Measurements from ENCODE around the gene C2orf92. TPM values are rescaled to one million over a fixed set of nuclear protein-coding genes. Genes with fewer than 3 reads are reported as not detected.

Gene C2orf92
- total and polyA plus RNA-seq, 5 experiments from 2014 or later, result 0.35 to 21.2 (median 1.5) TPM

DNA sequence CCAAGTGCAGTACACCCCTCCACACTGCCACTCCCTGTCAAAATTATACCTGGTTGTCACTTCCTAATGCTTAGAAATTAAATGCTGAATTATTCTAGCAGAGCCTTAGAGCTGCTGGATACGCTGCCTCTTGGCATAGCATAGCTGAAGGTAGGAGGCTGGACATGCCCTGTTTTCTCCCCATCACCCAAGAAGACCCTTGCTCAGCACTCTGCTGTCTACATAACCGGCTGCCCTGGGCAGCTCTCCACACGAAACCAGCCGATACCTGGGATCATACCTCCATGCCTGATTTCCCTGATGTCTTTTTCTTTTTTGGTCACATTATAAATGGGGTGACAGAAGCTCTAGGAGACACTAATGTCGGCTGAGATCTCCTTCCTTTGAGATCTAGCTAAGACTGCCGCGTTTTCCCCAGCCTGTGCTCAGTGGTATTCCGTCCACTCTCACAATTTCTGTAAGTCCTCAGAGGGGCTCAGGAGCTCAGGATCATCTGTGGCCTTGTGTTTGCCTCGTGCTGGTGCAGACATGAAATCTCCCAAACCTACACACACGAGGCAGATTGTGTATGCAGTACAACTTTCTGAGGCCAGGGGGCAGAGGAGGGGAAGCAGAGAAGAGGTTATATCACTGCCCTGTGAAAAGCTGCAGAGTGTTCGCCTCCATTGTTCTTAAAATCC, 30.4 kb downstream of the C2orf92 start:
- peaks cover 5 to 11% (median 7%) of the 10 kb centered on the region in 4 donors for H3K4me1 Mint-ChIP-seq
- no peak overlapping the region for H3K4me3 Mint-ChIP-seq
- peak overlapping the region in 2 of 10 donors; percentile 5 to 80 for H3K27ac Mint-ChIP-seq
- H3K9me3 Mint-ChIP-seq, result no peaks in the 10 kb centered on the region
- POLR2A ChIA-PET, result interaction anchor here (0.6 to 5.1 kb wide), 5 partner anchors 13 to 110 kb away, joined by 3 to 39 read pairs (median 7); partner anchors contain the start of genes ANKRD36B and ZAP70
- peaks cover 0 to 3% (median 0%) of the 10 kb centered on the region in 5 donors for H3K27me3 Mint-ChIP-seq
- ATAC-seq, result peak; percentile 83 to 85
- H3K36me3 Mint-ChIP-seq, result no peaks in the 10 kb centered on the region
- DNase-seq, result peak in 9 of 10 donors; percentile 39 to 81 (median 63)

DNA sequence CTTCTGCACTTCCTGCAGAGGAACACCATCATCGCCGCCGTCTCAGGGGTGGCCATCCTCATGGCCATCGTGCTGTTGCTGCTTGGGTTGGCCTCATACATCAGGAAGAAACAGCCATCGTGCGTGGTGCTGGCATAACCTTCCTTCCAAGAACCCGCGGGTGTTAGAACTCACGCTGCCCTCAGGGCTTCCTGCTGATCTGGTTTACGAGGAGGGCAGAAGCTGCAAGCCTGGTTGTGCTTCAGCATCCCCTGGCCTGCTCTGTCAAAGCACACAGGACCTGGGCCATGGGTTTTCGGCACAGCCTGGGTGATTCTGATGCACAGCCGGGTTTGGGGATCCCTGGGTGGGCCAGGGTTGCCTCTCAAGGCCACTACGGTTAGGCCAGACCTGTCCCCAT, 31.7 kb downstream of the C2orf92 start:
- no peak overlapping the region for H3K4me3 Mint-ChIP-seq
- no peak overlapping the region for H3K27ac Mint-ChIP-seq
- no peaks in the 10 kb centered on the region for H3K27me3 Mint-ChIP-seq
- POLR2A ChIA-PET, result no interaction called here
- no peaks in the 10 kb centered on the region for H3K9me3 Mint-ChIP-seq
- H3K4me1 Mint-ChIP-seq, result peaks cover 5 to 11% (median 7%) of the 10 kb centered on the region in 4 donors
- H3K36me3 Mint-ChIP-seq, result no peaks in the 10 kb centered on the region
- no peak for ATAC-seq
- DNase-seq, result no peak

DNA sequence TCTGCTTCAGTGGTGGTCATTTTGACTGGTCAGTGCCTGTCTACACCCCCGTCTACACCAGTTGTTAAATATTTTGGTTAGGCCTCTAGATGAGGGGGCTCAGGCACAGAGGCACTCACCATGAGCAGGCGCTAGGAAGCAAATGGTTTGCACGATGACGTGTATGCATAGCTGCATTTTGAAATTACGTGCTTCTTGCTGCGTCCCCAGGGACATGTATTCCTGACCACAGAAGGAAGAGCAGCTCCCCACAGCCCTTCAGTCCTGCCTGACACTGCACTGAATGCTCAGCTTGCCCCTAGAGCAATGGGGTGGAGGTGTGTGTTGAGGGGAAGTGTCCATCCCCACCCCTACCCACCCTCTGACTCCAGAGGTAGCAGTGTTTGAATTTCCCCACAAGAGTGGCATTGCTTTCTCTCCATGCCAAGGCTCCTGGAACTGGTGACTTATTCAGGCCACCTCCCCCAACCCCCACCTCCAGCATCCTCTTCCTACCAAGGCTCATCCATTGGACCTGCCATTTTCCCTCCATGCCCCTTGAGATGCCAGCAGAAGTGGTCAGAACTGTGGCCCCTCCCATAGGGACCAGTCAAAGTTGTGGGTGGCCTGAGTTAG, 32.4 kb downstream of the C2orf92 start:
- POLR2A ChIA-PET, result no interaction called here
- no peaks in the 10 kb centered on the region for H3K27me3 Mint-ChIP-seq
- no peaks in the 10 kb centered on the region for H3K9me3 Mint-ChIP-seq
- no peaks in the 10 kb centered on the region for H3K36me3 Mint-ChIP-seq
- H3K4me3 Mint-ChIP-seq, result no peak overlapping the region
- no peak overlapping the region for H3K27ac Mint-ChIP-seq
- H3K4me1 Mint-ChIP-seq, result peaks cover 4 to 10% (median 7%) of the 10 kb centered on the region in 4 donors
- DNase-seq, result no peak
- no peak for ATAC-seq

DNA sequence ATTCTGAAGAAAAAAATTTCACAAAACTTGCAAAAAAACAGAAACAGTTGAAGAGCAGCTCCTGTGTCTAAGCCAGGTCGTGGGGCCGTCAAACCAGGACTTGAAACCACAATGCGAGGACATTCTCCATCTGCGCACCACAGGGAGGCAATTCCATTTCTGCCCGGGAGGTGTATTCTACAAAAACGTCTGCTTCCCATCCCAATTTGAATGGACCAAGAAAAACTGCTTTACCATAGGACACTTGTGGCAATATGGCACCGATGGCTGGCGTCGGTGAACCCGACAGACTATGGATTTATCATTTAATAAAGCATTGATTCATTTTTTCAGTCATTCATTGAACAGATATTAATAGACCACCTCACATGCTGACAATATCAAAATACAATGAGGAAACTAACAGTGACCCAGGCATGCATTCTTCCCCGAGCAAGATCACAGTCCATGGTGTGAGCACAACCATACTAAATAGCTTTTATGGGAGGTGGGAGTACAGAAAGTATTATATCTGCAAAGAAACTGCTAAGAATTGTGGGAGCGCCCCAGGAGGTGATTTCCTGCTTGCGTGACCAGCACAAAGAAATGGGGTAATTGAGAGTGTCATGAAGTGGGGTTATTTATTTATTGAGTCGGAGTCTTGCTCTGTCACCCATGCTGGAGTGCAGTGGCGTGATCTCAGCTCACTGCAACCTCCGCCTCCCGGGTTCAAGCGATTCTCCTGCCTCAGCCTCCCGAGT, 33.4 kb downstream of the C2orf92 start:
- H3K4me1 Mint-ChIP-seq, result peaks cover 0 to 8% (median 5%) of the 10 kb centered on the region in 4 donors
- no peak for ATAC-seq
- no peak overlapping the region for H3K27ac Mint-ChIP-seq
- H3K36me3 Mint-ChIP-seq, result no peaks in the 10 kb centered on the region
- H3K4me3 Mint-ChIP-seq, result no peak overlapping the region
- DNase-seq, result no peak
- no peaks in the 10 kb centered on the region for H3K27me3 Mint-ChIP-seq
- POLR2A ChIA-PET, result interaction anchor here (0.5 kb wide), 1 partner anchor 1388 kb away, joined by 6 read pairs; no protein-coding TSS in a partner anchor
- H3K9me3 Mint-ChIP-seq, result no peaks in the 10 kb centered on the region

DNA sequence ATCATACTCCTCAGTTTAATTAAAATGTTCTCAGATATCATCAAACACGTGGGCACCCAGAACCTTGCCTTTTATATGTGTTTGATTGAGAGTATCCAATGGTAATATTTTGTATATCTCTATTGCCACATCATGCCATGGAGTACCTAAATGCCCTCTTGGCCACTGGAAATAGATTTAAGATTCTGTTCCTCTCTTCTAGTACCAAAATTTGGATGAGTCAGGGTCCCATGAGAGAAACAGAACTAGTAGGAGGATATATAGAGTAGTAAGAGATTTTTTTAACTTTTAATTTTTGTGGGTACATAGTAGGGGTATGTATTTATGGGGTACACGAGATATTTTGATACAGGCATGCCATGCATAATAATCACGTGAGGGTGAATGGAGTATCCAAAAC, 34.2 kb downstream of the C2orf92 start:
- no peaks in the 10 kb centered on the region for H3K36me3 Mint-ChIP-seq
- no peak for ATAC-seq
- POLR2A ChIA-PET, result no interaction called here
- no peak overlapping the region for H3K4me3 Mint-ChIP-seq
- no peak for DNase-seq
- H3K9me3 Mint-ChIP-seq, result no peaks in the 10 kb centered on the region
- no peaks in the 10 kb centered on the region for H3K27me3 Mint-ChIP-seq
- peaks cover 0 to 8% (median 5%) of the 10 kb centered on the region in 4 donors for H3K4me1 Mint-ChIP-seq
- H3K27ac Mint-ChIP-seq, result no peak overlapping the region

DNA sequence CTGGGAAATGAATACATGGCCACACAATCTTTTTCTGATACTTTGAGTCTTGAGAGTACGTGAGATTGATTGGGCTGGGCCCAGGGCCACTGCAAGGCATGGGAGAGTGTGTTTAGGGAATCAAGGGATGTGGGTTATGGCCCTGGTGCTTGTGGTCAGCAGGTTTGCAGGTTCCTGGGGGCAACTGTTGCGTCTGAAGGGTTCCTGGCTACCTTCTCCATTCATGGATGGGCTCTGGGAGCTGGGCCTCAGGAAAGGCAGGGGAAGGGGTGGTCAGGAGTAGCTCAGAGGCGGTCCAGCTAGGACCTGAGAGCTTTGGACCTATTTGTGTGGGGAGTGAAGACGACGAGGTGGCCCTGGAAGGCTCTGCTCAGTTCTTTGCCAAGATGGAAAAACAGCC, 35.5 kb downstream of the C2orf92 start:
- no peaks in the 10 kb centered on the region for H3K36me3 Mint-ChIP-seq
- POLR2A ChIA-PET, result no interaction called here
- H3K4me1 Mint-ChIP-seq, result peaks cover 3 to 13% (median 9%) of the 10 kb centered on the region in 4 donors
- H3K9me3 Mint-ChIP-seq, result no peaks in the 10 kb centered on the region
- DNase-seq, result peak in 1 of 10 donors; percentile 52
- no peaks in the 10 kb centered on the region for H3K27me3 Mint-ChIP-seq
- H3K4me3 Mint-ChIP-seq, result no peak overlapping the region
- ATAC-seq, result no peak
- no peak overlapping the region for H3K27ac Mint-ChIP-seq

DNA sequence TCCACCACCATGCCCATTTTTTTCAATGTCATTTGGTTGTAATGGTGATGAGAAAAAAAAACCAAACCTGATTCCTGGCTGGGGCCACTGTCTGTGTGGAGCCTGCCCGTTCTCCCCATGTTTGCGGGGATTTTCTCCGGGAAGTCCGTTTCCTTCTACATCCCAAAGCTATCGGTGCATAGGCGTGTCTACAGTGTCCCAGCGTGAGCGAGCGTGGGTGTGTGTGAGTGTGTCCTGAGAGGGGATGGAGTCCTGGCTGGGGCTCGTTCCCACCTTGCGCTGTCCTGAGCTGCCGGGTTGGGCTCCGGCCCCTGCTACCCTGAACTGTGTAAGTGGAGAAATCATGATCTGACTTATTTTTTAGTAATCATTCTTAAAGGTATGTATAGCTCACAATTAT, 36.6 kb downstream of the C2orf92 start:
- H3K27me3 Mint-ChIP-seq, result no peaks in the 10 kb centered on the region
- H3K27ac Mint-ChIP-seq, result no peak overlapping the region
- no peaks in the 10 kb centered on the region for H3K9me3 Mint-ChIP-seq
- DNase-seq, result peak in 1 of 10 donors; percentile 44
- no peak overlapping the region for H3K4me3 Mint-ChIP-seq
- no peaks in the 10 kb centered on the region for H3K36me3 Mint-ChIP-seq
- no peak for ATAC-seq
- POLR2A ChIA-PET, result no interaction called here
- peaks cover 7 to 19% (median 14%) of the 10 kb centered on the region in 4 donors for H3K4me1 Mint-ChIP-seq

DNA sequence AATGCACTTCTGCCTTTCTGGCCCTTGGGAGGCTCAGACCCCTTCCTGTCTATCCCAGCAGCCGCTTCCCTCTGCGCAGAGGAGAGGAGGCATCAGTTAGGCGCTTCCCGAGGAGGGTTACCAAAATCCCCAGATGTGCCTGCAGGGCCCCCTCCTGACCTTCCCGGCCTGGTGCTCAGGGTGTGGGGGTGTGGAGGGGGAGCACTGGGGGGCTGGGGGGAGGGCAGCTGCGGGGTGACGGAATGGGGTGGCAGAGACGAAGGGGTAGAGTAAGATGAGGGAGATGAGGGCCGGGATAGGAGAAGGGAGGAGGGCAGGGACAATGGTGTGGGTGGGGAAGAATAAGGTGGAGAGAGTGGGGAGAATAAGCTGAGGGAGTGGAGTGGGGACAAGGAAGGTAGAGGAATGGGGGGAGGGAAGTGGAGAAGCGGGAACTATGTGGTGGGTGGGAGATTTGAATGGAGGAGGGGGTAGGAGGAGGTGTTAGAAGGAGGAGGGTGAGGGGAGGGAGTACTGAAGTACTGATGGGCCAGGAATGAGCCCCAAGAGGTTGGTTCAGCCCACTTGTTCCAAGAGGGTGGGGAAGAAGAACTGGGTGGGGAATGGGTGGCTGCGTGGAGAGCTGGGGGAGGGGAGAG, 37.3 kb downstream of the C2orf92 start:
- ATAC-seq (no peak), DNase-seq (peak in 1 of 10 donors; percentile 19)
- POLR2A ChIA-PET, result interaction anchor here (12.8 kb wide), 1 partner anchor 34 kb away, joined by 159 read pairs; no protein-coding TSS in a partner anchor
- Mint-ChIP-seq H3K36me3 (no peaks in the 10 kb centered on the region), H3K27ac (no peak overlapping the region), H3K9me3 (no peaks in the 10 kb centered on the region), H3K4me1 (peaks cover 11 to 26% (median 21%) of the 10 kb centered on the region in 4 donors), H3K27me3 (no peaks in the 10 kb centered on the region), H3K4me3 (no peak overlapping the region)

DNA sequence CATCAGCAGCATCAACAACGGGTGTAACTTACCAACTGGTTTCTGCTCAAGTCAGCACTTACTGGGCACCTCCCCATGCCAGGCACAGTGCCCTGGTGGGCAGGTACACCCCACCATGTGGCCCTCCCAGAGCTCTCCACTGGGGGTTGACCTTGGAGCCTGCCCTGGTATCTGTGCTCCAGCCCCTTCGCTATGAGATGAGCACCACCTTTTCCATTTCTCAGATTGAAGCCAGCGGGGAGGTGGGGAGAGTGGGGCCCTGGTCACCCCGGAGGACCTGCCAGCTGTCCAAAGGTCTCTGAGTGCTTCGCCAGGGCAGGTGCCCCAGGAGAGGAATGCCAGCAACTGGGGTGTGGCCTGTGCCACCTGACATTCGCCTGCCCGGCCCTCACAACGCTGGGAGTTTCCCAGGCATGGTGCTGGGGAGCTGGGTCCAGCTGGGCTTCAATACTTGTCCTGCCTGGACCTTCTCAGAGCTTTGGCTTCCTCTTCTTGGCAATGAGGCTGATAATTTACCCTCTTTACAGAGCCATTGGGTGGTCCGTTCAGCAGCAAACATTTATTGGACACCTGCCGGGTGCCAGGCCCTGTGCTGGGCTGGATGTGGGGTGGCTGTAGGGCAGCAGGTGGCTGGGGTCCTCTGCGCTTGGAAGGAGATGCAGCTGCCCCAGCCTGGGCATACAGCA, 38.0 kb downstream of the C2orf92 start:
- Mint-ChIP-seq H3K4me3 (no peak overlapping the region), H3K4me1 (peaks cover 16 to 33% (median 28%) of the 10 kb centered on the region in 4 donors), H3K36me3 (no peaks in the 10 kb centered on the region), H3K27ac (no peak overlapping the region), H3K9me3 (no peaks in the 10 kb centered on the region), H3K27me3 (no peaks in the 10 kb centered on the region)
- ATAC-seq (no peak), DNase-seq (peak in 1 of 10 donors; percentile 45)
- POLR2A ChIA-PET, result interaction anchor here (1.5 to 12.8 kb wide), 2 partner anchors 19 to 34 kb away, joined by 3 to 159 read pairs; no protein-coding TSS in a partner anchor

DNA sequence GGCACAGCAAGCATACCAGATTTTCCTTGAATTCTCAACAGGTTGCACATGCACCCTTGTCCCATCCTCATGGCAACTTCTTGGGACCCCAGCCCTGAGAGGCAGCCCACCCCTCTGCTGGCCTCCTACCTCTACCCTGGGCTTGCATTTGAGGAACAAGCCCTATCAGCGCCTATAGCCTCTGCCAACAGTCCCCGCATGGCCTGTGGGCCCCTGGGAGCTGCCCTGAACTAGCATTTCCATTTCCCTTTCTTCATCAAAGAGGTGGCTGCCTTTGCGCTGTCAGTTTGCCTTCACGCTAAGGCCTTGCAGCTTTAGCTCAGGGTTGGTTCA, 38.5 kb downstream of the C2orf92 start:
- H3K4me1 Mint-ChIP-seq, result peaks cover 17 to 38% (median 32%) of the 10 kb centered on the region in 4 donors
- DNase-seq (peak in 1 of 10 donors; percentile 49), ATAC-seq (no peak)
- POLR2A ChIA-PET, result interaction anchor here (1.5 to 12.8 kb wide), 2 partner anchors 19 to 33 kb away, joined by 3 to 159 read pairs; no protein-coding TSS in a partner anchor
- H3K27ac Mint-ChIP-seq, result no peak overlapping the region
- H3K36me3 Mint-ChIP-seq, result no peaks in the 10 kb centered on the region
- no peaks in the 10 kb centered on the region for H3K9me3 Mint-ChIP-seq
- no peak overlapping the region for H3K4me3 Mint-ChIP-seq
- H3K27me3 Mint-ChIP-seq, result no peaks in the 10 kb centered on the region

DNA sequence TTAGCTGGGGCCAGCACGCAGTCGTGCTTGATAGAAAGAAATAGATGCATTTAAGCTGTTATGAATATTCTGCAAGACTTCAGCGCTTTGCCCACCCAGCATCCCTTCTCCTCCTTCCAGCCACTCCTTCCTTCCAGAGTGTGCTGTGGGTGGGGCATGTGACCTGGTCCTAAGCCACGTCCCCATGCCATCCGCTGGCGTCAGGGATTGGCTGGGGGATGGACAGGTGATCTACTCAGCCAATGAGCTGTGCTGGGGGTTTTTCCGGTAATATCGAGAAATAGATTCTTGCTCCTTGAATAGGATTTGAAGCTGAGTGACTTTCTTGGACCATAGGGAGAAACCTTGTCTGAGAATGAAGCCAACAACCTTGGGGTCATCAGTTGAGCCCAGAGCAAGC, 39.1 kb downstream of the C2orf92 start:
- Mint-ChIP-seq H3K9me3 (no peaks in the 10 kb centered on the region), H3K36me3 (peaks cover 0 to 2% (median 2%) of the 10 kb centered on the region in 3 donors)
- POLR2A ChIA-PET, result interaction anchor here (1.5 to 12.8 kb wide), 2 partner anchors 18 to 32 kb away, joined by 3 to 159 read pairs; no protein-coding TSS in a partner anchor

DNA sequence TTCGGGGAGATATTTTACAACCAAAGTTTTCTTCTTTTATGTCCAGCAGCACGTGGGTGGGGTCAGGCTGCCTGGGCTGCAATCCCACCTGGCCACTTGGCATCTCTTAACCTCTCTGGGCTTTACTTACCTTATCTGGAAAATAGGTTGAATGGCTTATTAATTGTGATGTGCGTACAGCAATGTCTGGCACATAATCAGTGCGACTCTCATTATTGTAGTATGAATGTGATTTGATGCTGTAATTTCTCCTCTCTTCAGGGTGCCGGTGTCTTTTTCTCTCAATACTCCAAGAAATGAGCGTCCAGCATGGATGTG, 41.8 kb downstream of the C2orf92 start:
- H3K27me3 Mint-ChIP-seq, result no peaks in the 10 kb centered on the region
- peak overlapping the region in 8 of 10 donors; percentile 23 to 97 (median 66) for H3K4me3 Mint-ChIP-seq
- ATAC-seq, result no peak
- no peak for DNase-seq
- POLR2A ChIA-PET, result interaction anchor here (2.8 to 12.8 kb wide), 2 partner anchors 30 to 121 kb away, joined by 10 to 159 read pairs; partner anchors contain the start of gene ANKRD36B
- peaks cover 3 to 24% (median 20%) of the 10 kb centered on the region in 3 donors for H3K36me3 Mint-ChIP-seq
- H3K9me3 Mint-ChIP-seq, result no peaks in the 10 kb centered on the region
- H3K4me1 Mint-ChIP-seq, result peaks cover 42 to 66% (median 57%) of the 10 kb centered on the region in 4 donors
- H3K27ac Mint-ChIP-seq, result peak overlapping the region in 9 of 10 donors; percentile 71 to 100 (median 93)

More for the DNA sequence above, 39.1 kb downstream of the C2orf92 start:
- peak in 1 of 10 donors; percentile 13 for DNase-seq
- no peak for ATAC-seq
- Mint-ChIP-seq H3K4me1 (peaks cover 22 to 42% (median 38%) of the 10 kb centered on the region in 4 donors), H3K27me3 (no peaks in the 10 kb centered on the region), H3K4me3 (no peak overlapping the region), H3K27ac (no peak overlapping the region)
